Prostate gland (tissue), 2 donors: ENCODE measurements around the gene GRAMD1A.

Experiments used
- CTCF ChIP-seq, 4 experiments: fragments of 200-600 bp in 2 of 4; fragments of 450-650 bp in 2 of 4; sonication (generic) in 2 of 4; IDR thresholded peaks; 1 replicate in 3 of 4; 2 replicates in 1 of 4; pipeline ENCODE4 v1.5.1; 2016 to 2019; ENCODE audit warnings: antibody characterized with exemption in 4 of 4, mild to moderate bottlenecking in 2 of 4, moderate library complexity in 2 of 4
- POLR2AphosphoS5 ChIP-seq: sonication (generic); formaldehyde crosslinking; IDR thresholded peaks from one replicate; pipeline ENCODE4 v1.6.1; 2017; ENCODE audit warnings: antibody characterized with exemption

- no peak for TF ChIP-seq CTCF (IDR thresholded peaks at IDR 0.05)
- no peak for TF ChIP-seq POLR2AphosphoS5
These were observed 59.6 kb downstream of the GRAMD1A start for GRCh38 chr19:35059799-35060091.
